ENCODE results near the gene SUB1.

Gene SUB1

GRCh38 chr5:32646061-32646969, 61.0 kb downstream of the SUB1 start:
- DNase-seq: no peak

GRCh38 chr5:32651088-32651487, 65.7 kb downstream of the SUB1 start:
- DNase-seq: no peak

DNA sequence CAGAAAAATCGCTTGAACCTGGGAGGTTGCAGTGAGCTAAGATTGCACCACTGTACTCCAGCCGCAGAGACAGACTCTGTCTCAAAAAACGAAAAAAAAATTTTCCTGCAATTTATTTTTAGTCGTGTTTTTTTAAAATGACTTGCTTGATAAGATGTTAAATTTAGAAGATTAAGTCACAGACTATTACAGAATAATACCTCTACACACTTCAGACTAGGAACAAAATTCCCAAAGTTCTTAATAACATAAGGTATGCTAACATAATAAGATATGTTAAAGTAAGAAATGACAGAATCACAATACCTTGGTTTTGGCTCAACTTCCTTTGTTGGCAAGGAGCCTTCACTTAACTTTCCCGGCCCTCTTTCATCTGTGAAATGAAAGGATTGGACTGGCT, 66.3 kb downstream of the SUB1 start:
- DNase-seq: no peak

All from stimulated activated CD8-positive, alpha-beta memory T cell treated with anti-CD3 and anti-CD28 coated beads, Interleukin-4, amount 100 ng/mL, for 48 hours (primary cell).